Left cardiac atrium (tissue), 4 donors: ENCODE results near the gene EPHA1. TPM values are rescaled to one million over a fixed set of nuclear protein-coding genes. Genes with fewer than 3 reads are reported as not detected.
A peak's percentile ranks its signal among the peaks of the same experiment; 100 is the strongest.
"Not testable (repeated sequence)": the region's sequence is repeated elsewhere in the genome, so short reads cannot be mapped to it uniquely, and the experiment has no call there.

ENCODE experiments used
- ATAC-seq, 2 donors: fragments of 200-7000 bp; cut with Tn5 transposase; one replicate each; pipeline ENCODE4 v1.9.1; 2020; ENCODE audit warnings: mild to moderate bottlenecking in 2 of 2, moderate library complexity in 2 of 2
- DNase-seq: peaks from one replicate; pipeline ENCODE4 v3.0.0-alpha.2; 2020
- intact Hi-C, 2 donors: fragments of 100-400 bp; cut with DNase I; formaldehyde crosslinking; loops; one replicate each; pipeline versions ENCODE4 v1.14.1 to v1.15.1; 2022 to 2023
- total RNA-seq, 2 donors: library from RNA; stranded (reverse); fragmentation: NEBNext Ultra II Directional; extraction: Animal tissue kit (Norgen Biotek cat#: 25700); gene quantifications; one replicate each; pipeline ENCODE4 v1.2.1, GENCODE V29; 2021
- donor health status: DM: no; HTN: yes; CAD: no.
- donor health status: DM: no; HTN: yes; CAD: no; lungs with severe emphysema.
- donor health status: DM: yes; HTN: yes; CAD: no.
- donor health status: Dilated cardiomyopathy.

The EPHA1 gene
- total RNA-seq, 2 donors from 2014 or later, result 0.16 to 0.71 TPM

- ATAC-seq (no peak), DNase-seq (no peak)
- intact Hi-C loops, result no loop called here
Observed at GRCh38 chr7:143435266-143435665, 26.6 kb upstream of the EPHA1 start.

- ATAC-seq, result peak; percentile 47 to 62
- DNase-seq, result peak; percentile 59
- intact Hi-C loops, result no loop called here
Observed at GRCh38 chr7:143434660-143435059, 26.0 kb upstream of the EPHA1 start.

GRCh38 chr7:143433759-143434158 lies 25.1 kb upstream of the EPHA1 start:
- ATAC-seq (no peak), DNase-seq (no peak)
- intact Hi-C loops, result no loop called here

- intact Hi-C loops, result no loop called here
- DNase-seq, result no peak
- ATAC-seq, result no peak
Observed at GRCh38 chr7:143431109-143431508, 22.5 kb upstream of the EPHA1 start.

GRCh38 chr7:143429770-143430698 lies 21.4 kb upstream of the EPHA1 start:
- intact Hi-C loops, result no loop called here
- no peak for ATAC-seq
- no peak for DNase-seq

- ATAC-seq (no peak), DNase-seq (no peak)
- intact Hi-C loops, result no loop called here
Observed at GRCh38 chr7:143426479-143427142, 18.0 kb upstream of the EPHA1 start.

GRCh38 chr7:143424476-143424875 lies 15.8 kb upstream of the EPHA1 start:
- intact Hi-C loops, DNase-seq, ATAC-seq: not testable (repeated sequence)

- ATAC-seq, result no peak
- intact Hi-C loops, result no loop called here
- no peak for DNase-seq
Observed at GRCh38 chr7:143422033-143422432, 13.4 kb upstream of the EPHA1 start.

- ATAC-seq, intact Hi-C loops, DNase-seq: not testable (repeated sequence)
Observed at GRCh38 chr7:143420624-143421023, 12.0 kb upstream of the EPHA1 start.

- intact Hi-C loops, result loop anchor here (5.0 to 10.0 kb wide), 3 partner anchors 95 to 178 kb away; no protein-coding TSS in a partner anchor
- DNase-seq (no peak), ATAC-seq (no peak)
Observed at GRCh38 chr7:143419880-143420279, 11.2 kb upstream of the EPHA1 start.

- intact Hi-C loops, result loop anchor here (5.0 to 10.0 kb wide), 3 partner anchors 94 to 177 kb away; no protein-coding TSS in a partner anchor
- DNase-seq (no peak), ATAC-seq (no peak)
Observed at GRCh38 chr7:143418681-143419458, 10.2 kb upstream of the EPHA1 start.

GRCh38 chr7:143417734-143418383 lies 9.2 kb upstream of the EPHA1 start:
- no peak for ATAC-seq
- DNase-seq, result no peak
- intact Hi-C loops, result loop anchor here (2.0 to 10.0 kb wide), 4 partner anchors 37 to 176 kb away; partner anchors contain the start of gene ZYX (in 1 of the 2)

- intact Hi-C loops, result loop anchor here (2.0 to 10.0 kb wide), 4 partner anchors 36 to 174 kb away; partner anchors contain the start of gene ZYX (in 1 of the 2)
- no peak for ATAC-seq
- DNase-seq, result no peak
Observed at GRCh38 chr7:143416565-143417149, 8.0 kb upstream of the EPHA1 start.

- ATAC-seq, result no peak
- no peak for DNase-seq
- intact Hi-C loops, result loop anchor here (2.0 to 10.0 kb wide), 4 partner anchors 35 to 174 kb away; partner anchors contain the start of gene ZYX (in 1 of the 2)
Observed at GRCh38 chr7:143415742-143416397, 7.2 kb upstream of the EPHA1 start.

GRCh38 chr7:143415209-143415608 lies 6.6 kb upstream of the EPHA1 start:
- not testable (repeated sequence) for DNase-seq, ATAC-seq
- intact Hi-C loops, result loop anchor here (5.0 to 10.0 kb wide), 3 partner anchors 90 to 173 kb away; no protein-coding TSS in a partner anchor

- intact Hi-C loops, result loop anchor here (10.0 kb wide), 2 partner anchors 88 to 108 kb away; no protein-coding TSS in a partner anchor
- DNase-seq (no peak), ATAC-seq (no peak)
Observed at GRCh38 chr7:143413123-143413522, 4.5 kb upstream of the EPHA1 start.

GRCh38 chr7:143411976-143412708 lies 3.5 kb upstream of the EPHA1 start:
- DNase-seq (no peak), ATAC-seq (no peak)
- intact Hi-C loops, result loop anchor here (10.0 kb wide), 2 partner anchors 87 to 107 kb away; no protein-coding TSS in a partner anchor
